Measurements from ENCODE around the gene ISCU.
"Not testable (repeated sequence)": the region's sequence is repeated elsewhere in the genome, so short reads cannot be mapped to it uniquely, and the experiment has no call there.

ISCU gene

GRCh38 chr12:108570743-108571608 is 8.6 kb downstream of the ISCU start:
- no peak for TF ChIP-seq POLR2A (IDR thresholded peaks at IDR 0.05; ENCODE audit: low read depth, low read length)
- FAIRE-seq: no peak
- DNase-seq (ENCODE audit: insufficient read length, low spot score): no peak

DNA sequence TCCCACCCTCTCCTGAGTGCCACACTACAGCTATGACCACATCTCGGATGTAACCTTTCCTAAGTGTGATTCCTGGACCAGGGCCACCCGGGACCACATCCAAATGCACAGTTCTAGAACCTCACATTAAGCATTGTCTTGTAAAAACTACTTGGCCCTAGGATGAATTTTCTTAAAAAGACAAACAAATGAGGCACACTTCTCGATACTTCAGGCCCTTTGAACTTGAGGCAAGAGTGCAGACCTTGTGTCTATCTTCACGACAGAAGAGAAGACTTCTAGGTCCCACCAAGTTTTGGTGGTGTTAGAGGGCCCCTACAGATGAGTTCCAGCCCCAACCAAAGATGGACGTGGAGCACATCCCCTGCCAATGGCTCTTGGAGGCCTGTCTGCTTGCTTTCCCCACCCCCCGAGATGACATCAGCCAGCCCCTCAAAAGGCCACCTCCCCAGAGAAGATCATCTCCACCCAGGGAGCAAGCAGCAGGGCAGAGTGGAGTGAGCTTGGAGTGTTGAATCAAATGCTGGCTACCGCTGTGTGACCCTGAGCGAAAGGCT is 9.3 kb downstream of the ISCU start:
- FAIRE-seq: no peak
- DNase-seq (ENCODE audit: insufficient read length, low spot score): no peak

GRCh38 chr12:108572166-108572790 is 9.9 kb downstream of the ISCU start:
- no peak for DNase-seq (ENCODE audit: insufficient read length, low spot score)
- FAIRE-seq: no peak
- no peak for TF ChIP-seq POLR2A (IDR thresholded peaks at IDR 0.05; ENCODE audit: low read depth, low read length)

More for the DNA sequence above, 9.3 kb downstream of the ISCU start:
- no peak for TF ChIP-seq POLR2A (IDR thresholded peaks at IDR 0.05; ENCODE audit: low read depth, low read length)

DNA sequence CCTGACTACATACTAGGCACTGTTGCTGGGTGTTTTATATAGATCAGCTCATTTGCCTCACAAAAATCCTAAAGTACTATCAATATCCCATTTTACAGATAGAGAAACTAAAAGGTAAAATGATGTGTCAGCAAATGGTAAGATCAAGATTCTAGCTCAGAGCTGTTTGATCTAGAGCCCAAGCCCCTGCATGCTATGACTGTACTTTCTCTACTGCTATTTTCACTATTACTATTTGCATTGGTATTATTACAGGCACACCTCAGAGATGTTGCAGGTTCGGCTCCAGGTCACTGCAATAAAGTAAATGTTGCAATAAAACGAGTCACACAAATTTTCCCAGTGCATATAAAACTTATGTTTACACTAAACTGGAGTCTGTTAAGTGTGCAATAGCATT is 10.9 kb downstream of the ISCU start:
- FAIRE-seq: no peak
- no peak for DNase-seq (ENCODE audit: insufficient read length, low spot score)
- TF ChIP-seq POLR2A (IDR thresholded peaks at IDR 0.05; ENCODE audit: low read depth, low read length): no peak

- not testable (repeated sequence) for FAIRE-seq; DNase-seq (ENCODE audit: insufficient read length, low spot score)
Observed at GRCh38 chr12:108574276-108574675, 11.9 kb downstream of the ISCU start.

DNA sequence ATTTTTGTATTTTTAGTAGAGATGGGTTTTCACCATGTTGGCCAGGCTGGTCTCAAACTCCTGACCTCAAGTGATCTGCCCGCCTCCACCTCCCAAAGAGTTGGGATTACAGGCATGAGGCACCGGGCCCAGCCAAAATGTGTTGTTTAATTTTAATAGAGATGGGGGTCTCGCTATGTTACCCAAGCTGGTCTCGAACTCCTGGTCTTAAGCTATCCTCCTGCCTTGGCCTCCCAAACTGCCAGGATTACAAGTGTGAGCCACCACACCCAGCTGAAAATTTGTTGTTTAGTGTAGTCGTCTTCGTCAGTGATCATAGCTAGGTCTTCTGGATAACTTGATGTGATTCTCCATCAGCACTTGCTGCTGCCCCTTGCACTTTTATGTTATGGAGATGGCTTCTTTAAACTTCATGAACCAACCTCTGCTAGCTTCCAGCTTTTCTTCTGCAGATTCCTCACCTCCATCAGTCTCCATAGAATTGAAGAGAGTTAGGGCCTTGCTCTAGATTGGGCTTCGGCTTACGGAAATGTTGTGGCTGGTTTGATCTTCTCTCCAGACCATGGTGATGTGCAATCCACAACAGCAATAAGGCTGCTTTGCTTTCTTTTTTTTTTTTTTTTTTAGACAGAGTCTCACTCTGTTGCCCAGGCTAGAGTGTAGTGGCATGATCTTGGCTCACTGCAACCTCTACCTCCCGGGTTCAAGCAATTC is 13.0 kb downstream of the ISCU start:
- TF ChIP-seq POLR2A (IDR thresholded peaks at IDR 0.05; ENCODE audit: low read depth, low read length): no peak
- FAIRE-seq (no peak), DNase-seq (ENCODE audit: insufficient read length, low spot score) (no peak)

DNA sequence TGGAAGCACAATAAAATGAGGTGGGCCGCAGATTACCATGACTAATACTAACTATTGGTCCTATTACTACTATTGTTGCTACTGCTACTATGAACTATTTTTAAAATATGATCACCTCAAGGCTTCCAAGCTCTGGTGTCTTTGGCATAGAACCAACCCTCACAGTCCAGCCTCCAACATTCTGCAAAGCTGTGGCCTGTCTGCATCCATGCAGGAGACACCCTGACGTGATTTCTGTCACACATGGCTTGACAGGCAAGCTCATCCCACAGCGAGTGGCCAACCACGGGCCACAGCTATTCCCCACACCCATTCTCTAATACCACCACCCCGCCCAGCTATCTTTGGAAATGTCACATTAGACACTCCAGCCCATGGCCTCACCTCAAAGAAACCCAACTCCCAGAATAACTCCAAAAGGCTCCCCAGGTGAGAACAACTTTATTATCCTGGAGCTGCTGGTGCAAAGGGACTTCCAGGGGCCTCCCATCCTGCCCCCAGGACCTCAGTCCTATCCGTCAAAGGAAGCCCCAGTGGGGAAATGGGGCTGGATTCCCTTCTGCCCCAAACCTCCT is 14.4 kb downstream of the ISCU start:
- DNase-seq (ENCODE audit: insufficient read length, low spot score) (no peak), FAIRE-seq (no peak)
- TF ChIP-seq POLR2A (IDR thresholded peaks at IDR 0.05; ENCODE audit: low read depth, low read length): no peak

- no peak for TF ChIP-seq POLR2A (IDR thresholded peaks at IDR 0.05; ENCODE audit: low read depth, low read length)
- no peak for FAIRE-seq
- DNase-seq (ENCODE audit: insufficient read length, low spot score): no peak
Observed at GRCh38 chr12:108577458-108577857, 15.1 kb downstream of the ISCU start.

DNA sequence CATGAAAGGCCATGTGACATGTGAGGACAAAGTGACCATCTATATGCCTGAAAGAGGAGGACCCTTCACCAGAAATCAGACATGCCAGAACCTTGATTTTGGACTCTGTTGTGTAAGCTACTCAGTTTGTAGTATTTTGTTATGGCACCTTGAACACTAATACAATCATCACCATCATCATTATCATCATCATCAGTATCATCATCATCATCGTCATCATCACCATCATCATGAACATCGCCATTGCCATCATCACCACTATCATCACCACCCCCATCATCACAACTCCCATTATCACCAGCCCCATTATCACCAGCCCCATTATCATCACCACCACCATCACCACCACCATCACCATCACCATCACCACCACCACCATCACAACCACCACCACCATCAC is 15.9 kb downstream of the ISCU start:
- no peak for TF ChIP-seq POLR2A (IDR thresholded peaks at IDR 0.05; ENCODE audit: low read depth, low read length)
- DNase-seq (ENCODE audit: insufficient read length, low spot score): no peak
- no peak for FAIRE-seq

DNA sequence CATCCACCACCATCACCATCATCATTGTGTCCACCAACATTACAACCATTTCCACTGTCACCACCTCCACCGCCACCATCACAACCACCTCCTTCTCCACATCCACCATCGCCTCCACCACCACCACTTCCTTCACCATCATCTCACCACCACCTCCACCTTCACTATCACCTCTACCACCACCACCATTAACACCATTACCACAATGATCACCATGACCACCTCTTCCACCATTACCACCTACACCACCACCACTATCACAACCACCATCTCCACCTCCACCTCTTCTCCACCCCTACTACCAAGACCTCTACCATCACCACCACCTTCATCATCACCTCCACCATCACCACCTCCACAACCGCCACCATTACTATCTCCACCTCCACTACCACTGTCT is 16.4 kb downstream of the ISCU start:
- FAIRE-seq (no peak), DNase-seq (ENCODE audit: insufficient read length, low spot score) (no peak)
- no peak for TF ChIP-seq POLR2A (IDR thresholded peaks at IDR 0.05; ENCODE audit: low read depth, low read length)

DNA sequence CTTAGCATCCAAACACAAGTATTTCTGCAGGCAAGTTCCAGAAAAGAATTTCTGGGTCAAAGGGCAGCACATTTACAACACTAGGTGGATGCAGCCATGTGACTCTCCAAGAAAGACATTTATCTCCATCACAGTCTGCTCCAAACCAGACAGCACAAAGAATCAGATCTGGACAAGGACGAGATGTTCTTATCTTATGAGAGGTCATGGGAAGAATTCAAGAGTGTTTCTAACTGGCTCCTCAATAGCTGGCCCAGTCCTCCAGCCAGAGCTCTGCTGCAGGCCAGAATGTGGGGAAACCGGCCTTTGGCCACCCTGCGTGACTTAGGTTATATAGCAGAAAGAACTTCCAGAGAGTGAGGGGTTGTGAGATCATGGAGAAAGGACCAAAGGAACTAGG is 18.1 kb downstream of the ISCU start:
- TF ChIP-seq POLR2A (IDR thresholded peaks at IDR 0.05; ENCODE audit: low read depth, low read length): no peak
- DNase-seq (ENCODE audit: insufficient read length, low spot score) (no peak), FAIRE-seq (no peak)

GRCh38 chr12:108581311-108582227 is 19.2 kb downstream of the ISCU start:
- DNase-seq (ENCODE audit: insufficient read length, low spot score) (no peak), FAIRE-seq (no peak)
- TF ChIP-seq POLR2A (IDR thresholded peaks at IDR 0.05; ENCODE audit: low read depth, low read length): no peak

DNA sequence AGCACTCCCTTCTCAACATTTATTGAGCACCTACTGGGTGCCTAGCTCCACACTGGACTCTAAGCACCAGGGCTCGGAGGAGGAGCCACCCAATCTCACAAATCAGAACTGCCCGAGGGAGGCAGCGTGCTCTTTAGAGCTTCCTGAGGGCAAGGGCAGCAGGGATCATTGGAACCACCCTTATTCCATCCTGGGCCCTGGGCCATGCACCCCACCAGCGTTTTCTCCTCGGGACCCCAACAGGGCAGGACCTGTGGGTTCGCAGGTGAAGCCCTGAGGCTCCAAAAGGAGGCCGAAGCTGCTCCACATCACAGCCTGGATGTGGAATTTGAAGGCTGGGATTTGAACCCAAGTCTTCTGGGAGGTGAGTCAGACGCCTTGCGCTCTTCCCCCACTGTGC is 20.1 kb downstream of the ISCU start:
- TF ChIP-seq POLR2A (IDR thresholded peaks at IDR 0.05; ENCODE audit: low read depth, low read length): no peak
- FAIRE-seq (no peak), DNase-seq (ENCODE audit: insufficient read length, low spot score) (no peak)
